ENCODE results near the gene TGFBI.

The TGFBI gene

GRCh38 chr5:136004436-136004835 is 24.4 kb upstream of the TGFBI start:
- DNase-seq, result no peak

DNA sequence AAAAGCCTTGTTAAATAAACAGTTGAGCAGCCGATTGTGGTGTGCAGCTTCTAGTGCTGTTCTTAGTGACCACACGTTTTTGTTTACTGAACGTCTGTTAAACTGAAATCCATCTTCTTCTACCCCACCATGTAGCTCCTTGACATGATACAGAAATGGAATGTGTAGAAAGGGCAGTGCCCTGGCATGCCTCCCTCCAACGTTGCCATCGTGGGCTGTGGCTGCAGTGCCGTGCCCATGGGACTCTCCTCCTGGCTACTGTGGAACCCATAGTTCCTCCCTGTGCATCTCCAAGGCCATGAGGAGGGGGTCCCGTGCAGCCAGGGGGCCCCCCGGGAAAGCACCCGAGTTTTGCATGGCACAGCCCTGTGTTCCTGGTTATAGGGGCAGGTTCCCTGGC is 23.3 kb upstream of the TGFBI start:
- no peak for DNase-seq

DNA sequence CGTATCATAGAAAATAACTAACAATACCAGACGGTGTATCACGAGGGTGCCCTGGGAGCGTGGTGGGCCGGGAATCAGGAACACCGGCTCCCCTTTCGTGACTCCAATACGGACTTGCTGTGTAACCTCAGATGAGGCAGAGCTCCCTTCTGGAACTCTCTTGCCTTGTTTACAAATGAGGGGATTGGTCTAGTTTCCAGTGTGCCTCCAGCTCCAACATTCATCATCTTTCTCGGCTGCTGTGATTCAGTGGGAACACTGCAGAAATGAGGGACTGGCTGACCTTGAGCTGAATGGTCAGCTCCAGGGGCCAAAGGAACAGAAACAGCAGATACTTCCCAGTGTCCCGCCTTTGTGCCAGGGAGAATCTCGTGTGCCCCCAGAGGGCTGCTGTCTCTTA is 22.6 kb upstream of the TGFBI start:
- DNase-seq, result no peak

- DNase-seq, result no peak
Observed at GRCh38 chr5:136006761-136007251, 22.0 kb upstream of the TGFBI start.

- no peak for DNase-seq
Observed at GRCh38 chr5:136007271-136007670, 21.5 kb upstream of the TGFBI start.

- no peak for DNase-seq
Observed at GRCh38 chr5:136011414-136012001, 17.3 kb upstream of the TGFBI start.

- DNase-seq, result no peak
Observed at GRCh38 chr5:136012041-136012804, 16.6 kb upstream of the TGFBI start.

GRCh38 chr5:136013559-136013958 is 15.2 kb upstream of the TGFBI start:
- no peak for DNase-seq

GRCh38 chr5:136014049-136015002 is 14.5 kb upstream of the TGFBI start:
- no peak for DNase-seq

DNA sequence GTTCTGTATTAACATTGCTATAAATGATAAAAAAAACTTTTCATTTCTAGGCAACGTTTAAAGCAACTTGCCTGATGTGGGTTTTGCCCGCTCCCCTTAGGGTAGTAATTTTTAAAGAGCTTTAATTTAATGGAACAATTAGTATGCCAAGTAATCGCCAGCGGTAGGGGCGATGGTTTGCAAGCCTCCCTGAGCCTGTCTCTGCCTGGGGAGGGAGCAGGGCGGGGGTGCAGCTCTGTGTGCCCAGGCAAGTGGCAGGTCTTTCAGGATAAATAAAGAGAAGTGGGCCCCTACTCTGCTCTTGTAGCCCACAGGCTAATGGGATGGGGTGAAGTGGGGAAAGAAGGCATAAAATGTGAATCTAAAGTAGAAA is 13.8 kb upstream of the TGFBI start:
- no peak for DNase-seq

GRCh38 chr5:136015966-136016650 is 12.7 kb upstream of the TGFBI start:
- no peak for DNase-seq

- DNase-seq, result no peak
Observed at GRCh38 chr5:136016945-136017530, 11.8 kb upstream of the TGFBI start.

DNA sequence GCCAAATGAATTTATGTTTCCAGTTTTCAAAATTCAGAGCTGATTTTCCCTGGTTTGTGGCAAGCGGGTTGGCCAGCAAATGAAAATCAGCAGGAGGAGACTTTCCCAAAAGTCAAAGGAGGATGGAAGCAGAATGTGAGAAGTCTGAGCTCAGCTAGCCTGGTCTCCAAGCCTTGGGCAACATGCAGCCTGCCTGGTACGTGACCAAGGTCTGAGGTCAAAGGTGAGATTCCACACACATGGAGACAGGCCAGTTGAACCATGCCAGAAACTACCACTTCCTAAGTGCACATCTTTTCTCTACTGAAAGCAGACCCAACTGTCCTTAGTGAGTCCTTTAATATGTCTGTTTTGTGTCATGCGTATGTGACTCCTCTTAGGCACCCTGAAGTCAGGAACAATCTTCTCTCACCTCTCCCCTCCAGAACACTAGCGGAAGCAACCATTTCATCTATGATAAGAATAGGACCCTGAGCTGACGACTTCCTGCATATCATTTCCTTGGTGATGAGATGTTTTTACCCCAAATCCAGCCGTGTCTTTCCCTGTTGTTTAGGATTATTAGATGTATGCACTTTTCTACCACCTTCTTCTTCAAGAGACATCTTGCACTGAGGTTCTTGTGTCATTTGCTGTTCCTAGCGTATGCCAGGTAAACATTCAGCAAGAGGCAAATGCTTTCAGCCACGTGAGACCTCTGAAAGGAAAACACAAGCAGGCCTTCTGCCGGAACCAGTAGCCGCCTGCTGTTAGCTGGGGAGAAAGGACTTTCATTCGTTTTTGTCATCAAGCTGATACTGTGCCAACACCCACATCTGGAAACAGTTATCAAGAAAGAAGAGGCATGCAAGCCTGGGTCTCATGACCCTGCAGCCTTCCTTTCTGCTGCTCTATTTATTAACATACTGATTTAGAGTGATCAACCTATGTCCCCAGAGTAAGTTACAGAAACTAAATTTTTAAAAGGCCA is 9.7 kb upstream of the TGFBI start:
- peak; percentile 43 for DNase-seq

- DNase-seq, result no peak
Observed at GRCh38 chr5:136020001-136020382, 8.8 kb upstream of the TGFBI start.

DNA sequence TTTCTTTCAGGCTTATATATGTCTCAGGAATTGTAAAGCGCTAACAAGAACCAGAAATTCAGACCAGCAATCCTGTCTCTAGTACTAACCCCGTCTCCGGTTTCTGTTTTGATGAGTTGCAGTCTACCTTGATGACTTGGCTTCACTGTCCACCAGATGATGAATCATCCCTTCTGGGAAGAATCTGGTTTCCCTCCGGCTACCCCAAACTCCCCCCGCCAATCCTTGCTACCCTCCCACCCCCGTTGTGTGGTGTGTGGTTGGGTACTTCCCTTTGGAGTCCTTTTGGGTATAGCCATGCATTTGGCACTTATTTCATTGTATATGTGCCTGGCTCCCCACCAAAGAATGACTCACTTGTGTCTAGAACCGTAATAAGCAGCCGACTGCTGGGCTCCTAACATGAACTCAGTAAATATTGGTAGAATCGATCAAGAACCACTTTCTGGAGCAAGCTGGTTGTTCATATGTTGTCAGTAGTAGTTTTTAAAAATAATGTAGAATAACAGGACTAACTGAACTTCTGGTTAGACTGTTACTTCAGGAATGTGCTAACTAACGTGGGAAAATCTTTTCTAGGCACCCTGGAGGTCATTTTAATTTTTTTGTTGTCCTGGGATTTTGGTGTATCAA is 8.3 kb upstream of the TGFBI start:
- peak; percentile 41 for DNase-seq

GRCh38 chr5:136021016-136021405 is 7.8 kb upstream of the TGFBI start:
- no peak for DNase-seq

- no peak for DNase-seq
Observed at GRCh38 chr5:136022965-136023364, 5.8 kb upstream of the TGFBI start.

GRCh38 chr5:136023958-136024541 is 4.7 kb upstream of the TGFBI start:
- no peak for DNase-seq

DNA sequence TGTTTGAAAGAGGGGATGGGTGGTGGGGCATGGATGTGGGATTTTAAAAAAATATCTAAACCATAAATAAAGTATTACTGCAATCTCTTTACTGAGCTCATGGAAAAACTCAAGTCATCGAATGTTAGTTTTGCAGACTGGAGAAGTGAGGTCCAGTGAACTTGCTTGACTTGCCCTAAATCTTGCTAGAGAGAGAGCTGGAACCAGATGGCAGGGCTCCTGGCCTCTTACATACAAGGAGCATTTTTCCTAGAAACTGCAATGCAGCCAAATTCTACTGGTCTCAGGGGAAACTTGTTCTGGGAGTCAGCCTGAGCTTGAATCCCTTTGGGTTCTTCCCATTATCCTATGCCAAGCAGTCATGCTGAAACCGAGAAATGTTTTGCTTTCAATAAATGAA is 2.9 kb upstream of the TGFBI start:
- DNase-seq, result no peak

- DNase-seq, result no peak
Observed at GRCh38 chr5:136026636-136027035, 2.2 kb upstream of the TGFBI start.

All from RPMI8226 (cell line).